22Rv1 (cell line): Measurements from ENCODE around the gene PDE4B.
"Not testable (repeated sequence)": the region's sequence is repeated elsewhere in the genome, so short reads cannot be mapped to it uniquely, and the experiment has no call there.

ENCODE experiments used
- H3K27ac ChIP-seq: fragments of 450-650 bp; 2 replicates; pipeline ENCODE4 v1.5.1; 2017
- ZFX ChIP-seq: fragments of 450-650 bp; IDR thresholded peaks from 2 replicates; pipeline ENCODE4 v1.6.1; 2017; ENCODE audit warnings: antibody characterized with exemption, borderline replicate concordance
- TF ChIP-seq, protein P1 (sequence below): fragments of 450-650 bp; IDR thresholded peaks from 2 replicates; pipeline ENCODE4 v1.5.1; 2017; ENCODE audit warnings: mild to moderate bottlenecking

The PDE4B gene

DNA sequence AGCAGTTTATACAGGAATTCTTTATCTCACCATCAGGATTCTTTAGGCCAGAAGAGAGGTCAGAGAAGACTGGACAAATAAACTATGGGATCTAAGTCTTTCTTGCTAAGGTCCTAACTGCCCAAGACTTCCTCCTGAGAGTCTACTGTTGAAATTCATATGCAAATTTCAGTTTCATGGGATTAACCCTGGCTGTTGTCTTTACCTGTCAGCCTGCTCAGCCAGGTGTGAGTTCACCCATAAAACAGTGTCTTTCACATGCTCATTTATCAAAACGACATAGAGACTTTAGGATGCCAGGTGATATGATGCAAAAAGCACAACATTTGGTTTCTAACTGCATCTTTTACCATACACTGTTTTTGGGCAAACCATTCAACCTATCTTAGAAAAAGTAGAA lies 211.0 kb downstream of the PDE4B start:
- TF ChIP-seq ZFX, result no peak
- TF ChIP-seq, protein P1, sequence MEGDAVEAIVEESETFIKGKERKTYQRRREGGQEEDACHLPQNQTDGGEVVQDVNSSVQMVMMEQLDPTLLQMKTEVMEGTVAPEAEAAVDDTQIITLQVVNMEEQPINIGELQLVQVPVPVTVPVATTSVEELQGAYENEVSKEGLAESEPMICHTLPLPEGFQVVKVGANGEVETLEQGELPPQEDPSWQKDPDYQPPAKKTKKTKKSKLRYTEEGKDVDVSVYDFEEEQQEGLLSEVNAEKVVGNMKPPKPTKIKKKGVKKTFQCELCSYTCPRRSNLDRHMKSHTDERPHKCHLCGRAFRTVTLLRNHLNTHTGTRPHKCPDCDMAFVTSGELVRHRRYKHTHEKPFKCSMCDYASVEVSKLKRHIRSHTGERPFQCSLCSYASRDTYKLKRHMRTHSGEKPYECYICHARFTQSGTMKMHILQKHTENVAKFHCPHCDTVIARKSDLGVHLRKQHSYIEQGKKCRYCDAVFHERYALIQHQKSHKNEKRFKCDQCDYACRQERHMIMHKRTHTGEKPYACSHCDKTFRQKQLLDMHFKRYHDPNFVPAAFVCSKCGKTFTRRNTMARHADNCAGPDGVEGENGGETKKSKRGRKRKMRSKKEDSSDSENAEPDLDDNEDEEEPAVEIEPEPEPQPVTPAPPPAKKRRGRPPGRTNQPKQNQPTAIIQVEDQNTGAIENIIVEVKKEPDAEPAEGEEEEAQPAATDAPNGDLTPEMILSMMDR, result no peak
- H3K27ac ChIP-seq, result no peak overlapping the region

DNA sequence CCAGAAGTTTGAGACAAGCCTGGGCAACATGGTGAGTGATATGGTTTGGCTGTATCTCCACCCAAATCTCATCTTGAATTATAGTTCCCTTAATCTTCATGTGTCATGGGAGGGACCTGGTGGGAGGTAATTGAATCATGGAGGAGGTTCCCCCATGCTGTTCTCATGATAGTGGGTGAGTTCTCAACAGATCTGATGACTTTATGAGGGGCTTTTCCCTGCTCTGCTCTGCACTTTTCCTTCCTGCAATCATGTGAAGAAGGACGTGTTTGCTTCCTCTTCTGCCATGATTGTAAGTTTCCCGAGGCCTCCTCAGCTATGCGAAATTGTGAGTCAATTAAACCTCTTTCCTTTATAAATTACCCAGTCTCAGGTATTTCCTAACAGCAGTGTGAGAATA lies 213.8 kb downstream of the PDE4B start:
- H3K27ac ChIP-seq, result not testable (repeated sequence)

DNA sequence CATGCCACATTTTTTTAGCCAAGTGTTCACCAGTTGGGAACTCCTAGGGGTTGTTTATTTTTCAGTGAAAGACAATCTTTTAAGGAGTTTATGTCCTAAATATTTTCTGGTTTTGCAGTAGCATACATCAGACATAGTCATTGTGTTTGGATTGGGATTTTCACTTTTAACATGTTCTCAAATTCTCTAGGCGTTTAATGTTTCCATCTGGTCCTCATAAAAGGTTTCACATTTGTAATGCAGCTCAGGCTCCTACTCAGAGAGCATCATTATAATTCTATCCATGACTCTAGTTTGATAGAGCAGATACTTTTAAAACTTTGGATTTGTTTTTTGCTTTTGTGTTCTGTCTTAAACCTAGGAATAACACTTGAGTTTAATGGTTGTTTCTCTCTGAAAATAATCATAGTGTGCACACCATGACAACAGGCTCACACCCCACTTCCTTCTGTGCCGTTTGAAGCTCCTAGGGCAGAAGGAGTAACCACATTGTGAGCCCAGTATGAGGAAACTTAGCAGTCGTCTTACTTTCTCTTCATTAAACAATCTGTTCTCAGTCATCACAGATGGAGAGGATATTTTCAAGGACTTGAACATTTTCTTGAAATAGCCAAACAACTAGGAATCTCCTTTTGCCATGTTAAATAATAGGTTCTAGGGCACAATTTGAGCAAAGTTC lies 219.6 kb downstream of the PDE4B start:
- no peak overlapping the region for H3K27ac ChIP-seq
- TF ChIP-seq, protein P1, result no peak
- TF ChIP-seq ZFX, result no peak

DNA sequence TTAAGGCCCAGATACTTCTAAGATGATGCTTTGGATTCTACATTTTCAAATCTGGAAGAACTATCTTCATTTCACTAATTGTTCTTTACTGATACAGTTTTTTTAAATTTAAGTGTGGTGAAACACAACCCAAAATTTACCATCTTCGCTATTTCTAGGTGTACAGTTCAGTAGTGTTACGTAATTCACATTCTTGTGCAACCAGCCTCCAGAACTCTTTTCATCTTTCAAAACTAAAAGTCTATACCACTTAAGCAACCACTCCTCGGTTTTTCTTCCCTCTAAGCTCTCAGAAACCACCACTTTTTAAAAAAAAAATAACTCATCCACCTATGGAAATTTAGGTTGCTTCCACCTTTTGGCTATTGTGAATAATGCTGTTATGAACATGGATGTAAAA lies 220.7 kb downstream of the PDE4B start:
- TF ChIP-seq, protein P1, result no peak
- no peak for TF ChIP-seq ZFX
- no peak overlapping the region for H3K27ac ChIP-seq

DNA sequence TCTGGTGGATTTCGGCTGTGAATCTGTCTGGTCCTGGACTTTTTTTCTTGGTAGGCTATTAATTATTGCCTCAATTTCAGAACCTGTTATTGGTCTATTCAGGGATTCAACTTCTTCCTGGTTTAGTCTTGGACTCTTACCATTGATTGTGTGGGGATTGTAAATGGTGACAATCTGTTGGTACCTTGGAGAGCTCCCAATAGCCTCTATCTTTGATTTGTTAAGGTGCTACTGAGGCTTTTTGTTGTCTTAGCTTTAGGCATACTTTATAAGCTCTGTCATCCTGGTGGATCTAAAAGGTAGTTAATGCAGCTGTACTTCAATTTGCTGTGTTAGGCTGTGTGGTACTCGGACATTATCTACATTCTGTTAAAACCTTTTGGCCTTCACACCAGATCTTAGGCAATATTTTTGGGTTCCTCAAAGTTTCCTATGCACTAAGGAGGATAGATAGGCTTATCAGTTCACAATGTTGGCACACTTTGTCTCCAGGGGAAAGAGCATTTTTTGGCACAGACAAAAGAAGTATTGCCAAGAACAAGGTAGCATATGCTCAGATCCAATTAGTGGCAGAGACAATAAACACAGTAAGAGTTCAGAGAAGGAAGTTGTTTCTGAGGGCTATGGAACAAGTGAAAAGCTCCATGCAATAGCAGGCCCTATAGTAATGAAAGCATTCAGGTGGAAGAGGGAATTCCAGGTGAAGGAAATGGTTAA lies 230.4 kb downstream of the PDE4B start:
- TF ChIP-seq, protein P1, result no peak
- TF ChIP-seq ZFX, result no peak

DNA sequence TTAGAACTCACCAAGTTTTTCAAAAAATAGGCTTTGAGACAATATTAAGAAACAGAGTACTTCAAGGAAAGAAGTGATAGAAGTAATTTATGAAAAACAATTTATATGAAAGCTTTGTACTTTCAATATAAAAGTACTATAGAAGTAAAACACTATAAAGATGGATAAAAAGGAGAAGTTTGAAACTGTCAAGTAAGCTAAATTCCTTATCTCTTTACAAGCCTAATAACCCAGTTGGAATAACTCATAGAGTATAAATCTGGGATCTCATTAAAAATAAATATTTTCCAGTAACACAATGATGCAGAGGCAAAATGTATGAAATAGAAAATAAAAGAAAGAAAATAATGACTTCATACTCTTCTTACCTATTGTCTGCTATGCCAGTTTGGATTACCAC lies 232.5 kb downstream of the PDE4B start:
- TF ChIP-seq, protein P1, result no peak
- no peak for TF ChIP-seq ZFX
- no peak overlapping the region for H3K27ac ChIP-seq

More for the DNA sequence above, 230.4 kb downstream of the PDE4B start:
- no peak overlapping the region for H3K27ac ChIP-seq

DNA sequence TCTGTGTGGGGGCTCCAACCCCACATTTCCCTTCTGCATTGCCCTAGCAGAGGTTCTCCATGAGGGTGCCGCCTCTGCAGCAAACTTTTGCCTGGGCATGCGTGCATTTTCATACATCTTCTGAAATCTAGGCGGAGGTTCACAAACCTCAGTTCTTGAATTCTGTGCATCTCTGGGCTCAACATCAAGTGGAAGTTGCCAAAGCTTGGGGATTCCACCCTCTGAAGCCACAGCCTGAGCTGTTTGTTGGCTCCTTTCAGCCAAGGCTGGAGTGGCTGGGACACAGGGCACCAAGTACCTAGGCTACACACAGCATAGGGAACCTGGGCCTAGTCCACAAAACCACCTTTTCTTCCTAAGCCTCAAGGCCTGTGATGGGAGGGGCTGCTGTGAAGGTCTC lies 235.3 kb downstream of the PDE4B start:
- no peak for TF ChIP-seq ZFX
- TF ChIP-seq, protein P1, result no peak
- H3K27ac ChIP-seq, result no peak overlapping the region
